DMS153 (cell line): ENCODE data around the gene DYRK2.

Experiments used
- DNase-seq: peaks from one replicate; lab custom pipeline; 2025; lab: John Stamatoyannopoulos, UW

The DYRK2 gene

DNA sequence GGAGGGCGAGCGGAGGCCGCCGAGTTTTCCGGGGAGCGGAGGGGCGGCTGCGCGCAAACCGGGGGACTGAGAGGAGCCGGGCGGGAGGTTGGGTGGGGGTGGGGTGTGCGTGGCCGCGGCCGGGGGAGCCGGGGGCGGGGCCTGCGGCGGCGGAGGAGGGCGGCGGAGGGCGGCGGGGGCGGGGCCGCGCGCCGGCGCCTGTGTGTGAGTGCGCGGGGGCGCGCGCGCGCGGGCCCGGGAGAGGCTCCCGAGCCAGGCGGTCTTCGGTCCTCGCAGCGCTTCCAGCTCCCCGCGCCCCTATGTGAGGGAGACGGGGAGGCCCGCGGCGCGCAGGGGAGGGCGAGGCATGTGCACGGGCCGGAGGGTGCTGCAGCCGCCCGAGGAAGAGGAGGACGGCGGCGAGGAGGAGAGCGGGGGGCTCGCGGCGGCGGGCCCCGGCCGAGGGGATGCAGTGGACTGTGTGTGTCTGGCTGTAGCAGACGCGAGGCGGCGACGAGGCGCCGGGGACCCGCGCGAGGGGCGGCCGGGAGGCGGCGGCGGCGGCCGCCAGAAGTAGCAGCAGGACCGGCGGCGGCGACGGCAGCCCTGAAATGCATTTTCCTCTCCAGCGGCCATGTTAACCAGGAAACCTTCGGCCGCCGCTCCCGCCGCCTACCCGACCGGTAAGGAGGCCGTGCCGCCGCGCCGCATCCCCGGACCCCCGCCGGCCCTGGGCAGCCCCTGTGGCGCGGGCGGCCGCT is at the start of gene DYRK2:
TSS of gene DYRK2 (plus strand) at position 225 of the 740 bp plus-strand sequence. CDS start at position 614, 389 bp downstream.
- DNase-seq: peak; percentile 46

DNA sequence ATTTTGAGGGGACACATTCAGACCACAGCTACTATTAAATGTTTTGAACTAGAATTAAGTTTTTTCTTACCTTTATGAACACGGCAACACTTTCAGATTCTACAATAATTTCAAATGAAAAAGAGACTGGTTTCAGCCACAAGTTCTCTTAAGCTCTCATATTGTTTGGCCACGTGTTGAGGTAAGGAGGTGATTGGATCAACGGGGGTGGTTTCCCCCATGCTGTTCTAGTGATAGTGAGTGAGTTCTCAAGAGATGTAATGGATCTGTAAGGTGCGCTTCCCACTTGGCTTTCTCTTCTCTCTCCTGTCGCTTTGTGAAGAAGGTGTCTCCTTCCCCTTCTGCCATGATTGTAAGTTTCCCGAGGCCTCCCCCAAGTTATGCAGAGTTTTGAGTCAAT is 48.9 kb upstream of the DYRK2 start:
- no peak for DNase-seq

DNA sequence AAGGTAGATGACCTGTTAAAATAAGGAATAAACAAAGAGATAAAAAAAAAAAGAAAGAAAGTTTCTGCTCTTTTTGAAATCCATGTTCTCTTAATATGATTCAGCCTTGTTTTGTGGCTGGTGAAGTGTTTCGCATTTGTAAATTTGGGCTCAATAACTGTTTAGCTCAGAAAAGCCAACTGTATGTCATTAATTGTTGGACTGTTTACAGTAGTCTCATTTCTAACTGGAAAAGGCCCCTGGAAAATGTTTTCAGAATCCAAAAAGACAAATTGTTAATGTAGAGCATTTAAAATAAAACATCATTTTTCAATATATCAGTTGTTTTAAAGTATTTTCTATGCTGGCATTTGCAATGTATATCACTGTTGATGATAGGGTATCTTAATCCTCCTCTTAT is 47.4 kb upstream of the DYRK2 start:
- DNase-seq: no peak

DNA sequence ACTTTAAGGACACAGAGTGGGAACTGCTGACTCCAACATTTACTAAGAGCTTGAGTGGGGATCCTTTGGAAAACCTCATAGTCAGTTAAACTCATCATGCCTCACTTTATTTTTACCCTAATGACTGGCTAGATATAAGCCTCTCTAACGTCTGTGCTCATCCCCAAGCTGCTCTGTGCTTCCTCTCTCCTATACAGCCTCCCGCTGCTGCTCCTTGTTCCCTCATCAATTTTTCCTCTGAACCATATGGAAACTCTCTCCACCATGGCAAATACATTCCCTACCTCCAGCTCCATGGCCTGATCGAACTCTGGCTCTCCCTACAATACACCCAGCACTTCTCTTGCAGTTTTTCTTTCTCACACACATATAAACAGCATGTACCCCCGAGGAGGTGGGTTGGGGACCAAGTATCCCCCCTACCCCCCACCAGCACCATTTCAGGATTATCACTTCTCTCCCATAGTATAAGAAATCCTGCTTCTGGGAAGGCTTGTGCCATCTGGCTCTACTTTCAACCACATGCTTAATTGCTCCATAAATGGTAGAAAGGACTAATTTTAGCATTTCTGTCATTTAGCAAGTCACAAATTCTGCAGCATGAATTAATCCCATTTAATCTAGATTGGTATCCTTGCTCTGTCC is 39.2 kb upstream of the DYRK2 start:
- DNase-seq: no peak

DNA sequence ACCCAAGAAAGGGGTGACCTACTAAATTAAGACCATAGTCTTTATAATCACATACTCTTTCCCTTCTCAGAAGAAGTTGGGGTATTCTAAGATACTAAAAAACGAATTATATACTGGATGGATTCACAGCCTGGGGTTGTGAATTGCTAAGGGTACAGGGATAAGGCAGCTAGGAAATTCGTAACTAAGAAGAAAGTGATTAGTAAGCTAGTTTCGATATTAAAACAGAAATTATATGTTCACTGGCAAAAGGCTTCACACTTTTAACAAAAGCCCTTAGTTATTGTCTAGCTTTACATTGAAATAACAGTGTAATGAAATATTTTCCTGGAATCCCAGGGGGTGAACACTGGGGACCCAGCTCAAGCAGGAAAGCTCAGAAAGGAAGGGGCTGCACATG is 35.5 kb upstream of the DYRK2 start:
- no peak for DNase-seq

DNA sequence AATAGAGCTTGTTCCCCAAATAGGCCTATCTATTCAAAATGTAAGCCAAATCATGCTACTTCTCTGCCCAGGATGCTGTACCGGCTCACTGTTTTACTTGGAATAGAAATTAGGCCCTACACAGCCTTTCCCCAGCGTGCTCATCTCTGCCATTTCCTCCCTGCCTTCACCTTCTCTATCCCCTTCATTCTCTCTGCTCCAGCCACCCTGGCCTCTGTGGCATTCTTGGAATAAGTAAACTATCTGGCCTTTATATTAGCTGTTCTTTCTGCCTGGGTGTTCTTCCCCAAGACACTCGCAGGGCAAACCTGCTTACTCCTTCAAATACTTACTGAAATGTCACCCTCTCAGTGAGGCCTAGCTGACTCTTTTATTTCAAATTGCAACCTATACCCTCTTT is 30.9 kb upstream of the DYRK2 start:
- DNase-seq: no peak

DNA sequence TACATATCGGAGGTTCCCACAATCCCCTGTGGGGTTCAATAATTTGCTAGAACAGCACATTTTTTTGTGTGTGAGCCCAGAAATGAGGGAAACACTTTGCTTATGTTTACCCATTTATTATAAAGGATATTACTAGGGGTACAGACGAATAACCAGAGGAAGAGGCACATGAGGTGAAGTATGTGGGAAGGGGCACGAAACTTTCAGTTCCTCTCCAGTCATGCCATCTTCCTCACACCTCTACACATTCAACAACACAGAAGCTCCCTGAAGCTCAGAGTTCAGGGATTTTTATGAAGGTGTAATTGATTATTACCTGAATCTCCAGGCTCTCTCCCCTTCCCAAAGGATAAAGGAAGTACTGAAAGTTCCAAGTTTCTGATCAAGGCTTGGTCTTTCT is 30.2 kb upstream of the DYRK2 start:
- no peak for DNase-seq

DNA sequence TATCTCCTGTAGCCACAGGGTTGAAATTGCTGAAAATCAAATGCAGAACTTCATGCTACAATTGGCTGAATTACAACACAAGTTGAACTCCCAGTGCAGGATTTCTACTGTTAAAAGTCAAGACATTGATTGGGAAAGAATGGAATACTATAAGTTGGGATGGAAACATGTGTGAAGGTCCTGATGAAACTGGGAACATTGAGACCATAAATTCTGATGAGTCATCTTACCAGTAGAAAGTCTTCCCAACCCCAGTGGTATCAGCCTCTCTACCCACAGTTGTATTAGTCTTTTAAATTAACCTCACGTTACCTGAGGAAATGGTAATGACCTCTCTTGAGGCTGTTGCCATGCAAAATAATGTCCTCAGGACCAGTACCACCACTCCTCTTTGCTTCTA is 27.4 kb upstream of the DYRK2 start:
- no peak for DNase-seq

DNA sequence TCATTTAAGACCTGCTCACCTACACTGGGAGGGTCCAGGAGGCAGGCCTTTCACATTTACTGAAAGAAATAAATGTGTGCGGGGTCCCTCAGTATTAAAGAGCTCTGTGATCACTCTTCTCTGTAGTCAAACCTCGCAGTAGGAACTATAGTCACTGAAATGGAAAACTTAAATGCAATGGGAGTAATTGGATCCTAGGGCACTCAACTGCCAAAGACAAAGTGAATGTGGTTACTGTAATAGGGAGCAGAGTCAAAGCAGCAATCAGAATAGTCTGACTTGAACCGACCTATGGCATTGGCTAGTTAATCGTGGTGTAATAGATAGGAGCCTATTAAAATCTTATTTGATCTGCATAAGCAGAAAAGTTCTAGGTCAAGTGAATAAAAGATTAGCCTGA is 26.6 kb upstream of the DYRK2 start:
- no peak for DNase-seq

DNA sequence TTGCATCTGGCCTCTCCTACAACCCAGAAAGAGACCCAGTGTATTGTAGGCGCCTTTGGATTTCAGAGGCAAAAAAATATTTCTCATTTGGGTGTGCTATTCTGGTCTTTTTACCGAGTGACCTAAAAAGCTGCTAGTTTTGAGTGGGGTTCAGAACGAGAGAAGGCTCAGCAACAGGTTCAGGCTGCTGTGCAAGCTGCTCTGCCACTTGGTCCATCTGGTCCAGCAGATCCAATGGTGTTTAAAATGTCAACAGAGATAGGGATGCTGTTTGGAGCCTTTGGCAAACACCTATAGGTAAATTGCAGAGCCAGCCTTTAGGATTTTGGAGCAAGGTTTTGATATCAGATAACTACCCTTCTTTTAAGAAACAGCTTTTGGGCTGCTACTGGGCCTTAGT is 25.3 kb upstream of the DYRK2 start:
- DNase-seq: no peak

DNA sequence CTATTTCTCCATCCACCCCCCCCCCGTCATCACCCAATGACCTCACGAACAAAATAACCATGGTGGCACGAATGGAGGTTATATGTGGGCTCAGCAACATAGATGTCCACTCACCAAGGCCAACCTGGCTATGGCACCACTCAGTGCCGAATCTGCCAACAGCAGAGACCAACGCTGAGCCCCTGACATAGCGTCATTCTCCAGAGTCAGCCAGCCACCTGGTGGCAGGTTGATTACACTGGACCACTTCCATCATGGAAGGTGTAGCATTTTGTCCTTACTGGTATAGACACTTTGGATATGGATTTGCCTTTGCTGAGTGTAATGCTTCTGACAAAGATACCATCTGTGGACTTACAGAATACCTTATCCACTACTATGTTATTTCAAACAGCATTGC is 24.2 kb upstream of the DYRK2 start:
- no peak for DNase-seq

DNA sequence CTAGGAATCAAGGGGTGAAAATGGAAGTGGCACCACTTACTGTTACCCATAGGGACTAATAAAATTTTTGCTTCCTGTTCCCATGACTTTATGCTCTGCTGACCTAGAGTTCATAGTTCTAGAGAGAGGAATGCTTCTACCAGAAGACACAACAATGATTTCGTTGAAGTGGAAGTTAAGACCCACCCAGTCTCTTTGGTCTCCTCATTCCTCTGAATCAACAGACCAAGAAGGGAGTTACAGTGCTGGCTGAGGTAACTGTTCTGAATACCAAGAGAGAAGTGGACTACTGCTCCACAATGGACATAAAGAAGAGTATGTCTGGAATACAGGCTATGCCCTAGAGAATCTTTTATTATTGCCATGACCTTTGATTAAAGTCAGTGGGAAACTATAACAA is 23.5 kb upstream of the DYRK2 start:
- DNase-seq: no peak

DNA sequence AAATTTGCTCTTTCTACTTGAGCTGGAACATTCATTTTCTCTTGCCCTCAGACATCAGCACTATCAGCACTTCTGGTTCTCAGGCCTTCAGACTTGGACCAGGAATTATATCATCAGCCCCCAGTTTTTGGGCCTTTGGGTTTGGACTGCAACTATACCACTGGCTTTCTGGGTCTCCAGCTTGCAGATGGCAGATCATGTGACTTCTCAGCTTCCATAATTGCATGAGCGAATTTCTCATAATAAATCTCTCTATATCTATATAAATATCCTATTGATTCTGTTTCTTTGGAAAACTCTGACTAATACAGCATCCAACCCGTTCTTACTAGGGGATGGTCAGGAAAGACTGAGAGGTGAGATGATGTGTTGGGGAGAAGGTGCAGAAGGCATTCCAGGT is 22.4 kb upstream of the DYRK2 start:
- no peak for DNase-seq

DNA sequence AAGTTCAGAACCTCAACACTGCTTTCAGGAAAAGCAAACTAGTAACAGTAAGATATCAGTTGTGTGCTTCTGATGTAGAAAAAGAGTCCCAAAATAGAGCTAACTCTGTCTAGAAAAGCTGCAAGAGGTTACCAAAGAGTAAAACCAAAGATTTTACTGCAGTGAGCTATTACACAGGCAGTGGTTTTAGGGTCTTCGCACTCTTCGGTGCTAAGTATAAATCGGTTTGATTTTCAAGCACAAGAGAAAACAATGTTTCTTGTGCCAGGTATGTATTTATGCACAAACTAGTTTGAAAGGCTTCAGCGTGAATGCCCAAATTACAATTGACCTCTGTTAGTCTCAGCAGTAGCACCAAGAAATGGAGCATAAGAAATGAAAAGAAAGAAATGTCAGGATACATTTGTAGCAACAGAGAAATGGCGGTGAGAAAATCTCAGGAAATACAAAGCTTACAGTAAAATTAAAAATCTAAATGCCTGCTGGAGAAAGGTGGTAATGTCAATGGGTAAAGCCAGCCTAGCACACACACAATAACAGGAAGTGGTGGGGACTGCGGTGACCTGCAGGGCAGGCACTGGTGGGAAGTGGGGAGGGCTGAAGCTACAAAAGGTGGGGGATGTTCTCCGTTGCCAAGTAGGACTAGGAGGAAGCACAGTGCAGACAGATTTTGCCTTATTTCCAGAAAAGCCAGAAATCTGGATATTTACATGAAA is 18.0 kb upstream of the DYRK2 start:
- peak; percentile 54 for DNase-seq

DNA sequence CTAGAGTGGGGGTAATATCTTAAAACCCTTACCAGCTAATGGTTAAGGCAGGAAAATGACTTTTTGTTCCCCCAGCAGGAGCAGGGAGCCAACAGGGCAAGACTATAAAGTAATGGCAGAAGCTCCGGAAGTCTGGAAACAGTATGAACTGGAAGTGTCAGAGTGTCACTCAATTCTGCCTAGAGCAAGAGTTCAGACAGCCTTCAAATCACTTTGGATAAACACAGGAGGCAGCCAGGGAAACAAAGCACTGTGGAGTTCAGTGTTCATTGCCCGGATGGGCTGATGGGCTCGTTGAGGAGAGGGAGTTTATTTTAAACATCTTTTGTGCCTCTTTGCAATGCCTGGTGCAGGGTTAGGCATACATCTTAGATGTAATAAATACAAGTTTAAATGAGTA is 16.5 kb upstream of the DYRK2 start:
- no peak for DNase-seq

DNA sequence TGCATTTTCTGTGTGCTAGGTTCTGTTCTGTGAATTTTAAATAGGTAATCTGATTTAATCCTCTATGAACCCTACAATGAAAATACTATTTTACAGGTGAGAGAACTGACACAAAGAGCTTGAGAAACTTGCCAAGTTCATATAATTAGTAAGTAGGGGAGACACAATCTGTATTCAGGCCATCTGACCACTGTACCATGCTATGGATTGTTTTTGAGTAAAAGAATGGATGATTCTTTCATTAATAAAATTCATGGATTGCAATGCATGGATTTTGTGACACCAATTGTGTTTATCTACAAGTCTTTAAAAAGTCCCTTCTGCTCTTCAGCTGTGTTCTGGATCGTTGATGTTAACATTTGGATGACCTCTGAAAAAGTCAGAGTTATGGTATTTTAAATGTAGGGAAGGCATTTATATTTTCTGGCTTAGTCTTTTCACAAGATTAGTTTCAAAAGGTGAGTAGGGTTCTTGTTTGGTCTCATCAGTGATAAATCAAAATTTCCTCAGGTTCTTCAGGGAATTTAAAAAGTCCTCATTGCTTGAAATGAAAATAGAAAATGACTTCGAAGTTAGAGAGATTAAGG is 15.4 kb upstream of the DYRK2 start:
- DNase-seq: no peak

DNA sequence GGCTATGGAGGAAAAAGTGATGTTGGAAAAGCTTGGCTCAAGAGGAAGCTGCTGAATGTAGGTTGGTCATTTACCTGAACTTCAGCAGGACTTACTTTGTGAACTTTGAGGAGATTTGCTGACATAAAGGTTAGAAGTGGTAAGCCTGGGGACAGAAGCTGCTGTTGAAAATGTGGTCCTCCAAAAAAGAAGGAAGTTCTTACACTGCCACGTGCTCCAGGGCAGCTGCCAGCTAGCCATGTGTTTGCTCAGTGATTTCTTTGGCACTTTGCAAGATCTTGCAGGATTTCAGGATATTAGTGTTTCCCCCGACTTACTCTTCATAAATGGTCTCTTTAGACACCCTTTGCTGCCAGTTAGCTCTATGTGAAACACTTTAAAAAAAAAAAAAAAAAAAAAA is 14.8 kb upstream of the DYRK2 start:
- DNase-seq: no peak

DNA sequence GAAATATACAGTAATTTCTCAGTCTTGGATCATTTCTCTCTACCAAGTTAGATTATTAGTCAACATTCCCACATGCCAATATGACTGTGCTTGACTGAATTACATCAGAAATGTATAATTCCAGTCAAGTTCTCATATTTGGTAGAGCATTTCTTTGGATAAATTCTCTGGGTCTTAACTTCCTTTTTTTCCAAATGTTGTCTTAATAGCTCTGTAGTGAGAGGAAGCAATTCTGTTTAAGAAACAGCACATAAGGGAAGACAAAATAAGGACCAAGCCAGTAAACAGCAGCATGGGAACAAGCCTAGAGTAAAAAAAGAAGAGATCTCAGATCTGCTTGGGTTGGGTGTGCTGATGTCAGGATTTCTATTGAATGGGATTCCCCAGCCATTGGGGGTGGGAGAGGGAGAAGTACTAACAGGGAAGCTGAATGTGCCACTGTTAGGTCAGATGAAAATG is 14.2 kb upstream of the DYRK2 start:
- no peak for DNase-seq

DNA sequence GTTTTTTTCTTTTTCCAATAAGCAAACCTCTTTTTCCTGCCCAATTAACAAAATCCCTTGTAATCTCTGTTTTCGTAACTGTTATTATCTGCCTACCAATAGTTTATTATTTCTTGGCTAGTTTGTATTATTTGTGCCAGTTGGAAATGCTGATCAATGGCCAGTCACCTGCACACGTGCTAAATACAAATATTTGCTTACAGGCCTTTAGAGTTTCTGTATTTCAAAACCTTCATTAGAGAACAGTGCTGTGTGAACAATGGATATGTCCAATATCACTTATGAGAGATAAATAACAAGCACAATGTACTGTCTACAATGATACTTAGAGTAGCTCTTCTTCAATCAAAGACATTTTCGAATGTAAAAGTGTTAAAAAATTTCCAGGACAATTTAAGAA is 10.8 kb upstream of the DYRK2 start:
- DNase-seq: no peak

DNA sequence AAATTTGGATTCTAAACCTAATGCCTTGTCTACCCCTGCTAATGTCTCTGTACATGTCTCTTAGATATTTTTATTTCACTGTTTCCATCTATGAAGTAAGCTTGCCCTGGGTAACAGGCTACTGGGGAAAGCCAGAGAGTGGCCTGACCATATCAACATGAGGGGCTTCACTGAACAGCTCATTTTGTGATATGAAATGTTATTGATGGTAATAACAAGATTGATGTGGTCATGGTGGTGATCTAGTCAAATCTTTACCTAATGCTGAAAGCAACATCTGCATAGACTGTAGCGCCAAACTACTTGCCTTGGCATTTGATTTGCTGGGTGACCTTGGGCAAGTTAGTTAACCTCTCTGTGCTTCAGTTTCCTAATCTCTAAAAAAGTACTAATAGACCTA is 9.9 kb upstream of the DYRK2 start:
- DNase-seq: no peak

DNA sequence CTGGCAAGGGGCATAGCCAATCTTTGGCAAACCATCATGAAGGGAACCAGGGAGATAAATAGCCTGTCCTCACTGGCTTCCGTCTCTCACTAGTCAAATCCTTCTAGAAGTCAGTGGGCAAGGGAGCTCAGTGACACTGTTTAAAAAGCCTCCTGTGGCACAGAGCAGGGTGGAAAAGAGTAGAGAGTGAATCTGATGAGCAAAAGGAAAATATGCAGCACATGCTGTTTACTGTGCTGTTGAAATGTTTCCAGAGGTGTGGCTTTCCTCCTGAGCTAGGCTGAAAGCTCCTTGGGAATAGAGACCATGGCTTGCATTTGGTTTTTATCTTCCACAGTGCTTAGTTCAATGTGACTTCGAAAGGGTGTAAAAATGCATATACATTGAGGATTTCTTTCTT is 7.7 kb upstream of the DYRK2 start:
- no peak for DNase-seq

DNA sequence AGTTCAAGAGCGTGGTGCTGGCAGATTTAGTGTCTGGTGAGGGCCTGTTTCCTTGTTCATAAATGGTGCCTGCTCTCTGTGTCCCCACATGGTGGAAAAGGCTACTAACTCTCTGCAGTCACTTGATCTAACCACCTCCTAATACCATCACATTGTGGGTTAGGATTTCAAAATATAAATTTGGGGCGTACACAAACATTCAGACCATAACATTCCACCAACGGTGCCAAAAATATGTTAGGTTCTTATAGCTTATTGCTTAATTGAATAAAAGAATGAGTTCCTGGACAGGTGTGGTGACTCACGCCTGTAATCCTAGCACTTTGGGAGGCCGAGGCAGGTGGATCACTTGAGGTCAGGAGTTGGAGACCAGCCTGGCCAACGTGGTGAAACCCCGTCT is 3.4 kb upstream of the DYRK2 start:
- DNase-seq: no peak

DNA sequence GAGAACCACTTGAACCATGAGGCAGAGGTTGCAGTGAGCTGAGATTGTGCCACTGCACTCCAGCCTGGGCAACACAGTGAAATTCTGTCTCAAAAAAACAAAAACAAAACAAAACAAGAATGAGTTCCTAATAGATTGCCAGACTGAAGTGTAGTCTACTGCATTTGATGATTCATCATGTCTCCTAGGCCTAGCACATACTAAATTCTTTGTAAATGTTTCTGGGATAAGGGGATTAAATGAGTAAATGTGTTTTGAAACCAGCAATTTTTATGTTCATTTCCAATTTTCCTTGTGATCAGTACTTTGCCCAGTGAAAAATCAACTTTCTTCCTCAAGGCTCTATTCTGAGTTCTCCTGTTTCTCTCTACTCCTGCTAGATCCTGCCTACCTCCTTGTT is 2.9 kb upstream of the DYRK2 start:
- no peak for DNase-seq
